ENCODE results near the gene LRRC31.

The LRRC31 gene

GRCh38 chr3:169864270-169864669, 5.5 kb downstream of the LRRC31 start:
- no peaks in the 10 kb centered on the region for H4K20me1 ChIP-seq (ENCODE audit: low read depth, low read length)
- no peaks in the 10 kb centered on the region for H3K9me2 ChIP-seq (replicated peaks; ENCODE audit: insufficient read depth, low read length)
- no peak overlapping the region for H3K27ac ChIP-seq (ENCODE audit: low read depth, low read length)
- no peak overlapping the region for H2AFZ ChIP-seq (ENCODE audit: low read depth, low read length, severe bottlenecking)
- H3K9ac ChIP-seq (ENCODE audit: low read length): no peak overlapping the region
- no peak overlapping the region for H3K4me2 ChIP-seq (ENCODE audit: low read depth, low read length, poor library complexity, severe bottlenecking)
- no peaks in the 10 kb centered on the region for H3K79me2 ChIP-seq (ENCODE audit: insufficient read depth, low read length)
- TF ChIP-seq CTCF (IDR thresholded peaks at IDR 0.05; ENCODE audit: insufficient read depth, low read length, poor library complexity, severe bottlenecking) (no peak), EZH2phosphoT487 (conservative IDR thresholded peaks at IDR 0.05; ENCODE audit: low read length) (no peak)
- no peak overlapping the region for H3K4me3 ChIP-seq (ENCODE audit: insufficient read depth, low read length, poor library complexity, severe bottlenecking)
- H3K9me3 ChIP-seq (ENCODE audit: insufficient read depth, low read length): no peaks in the 10 kb centered on the region
- no peaks in the 10 kb centered on the region for H3F3A ChIP-seq (ENCODE audit: insufficient read depth)
- no peaks in the 10 kb centered on the region for H3K27me3 ChIP-seq (ENCODE audit: low read length)
- H3K36me3 ChIP-seq (ENCODE audit: low read length): no peaks in the 10 kb centered on the region

GRCh38 chr3:169863458-169863899, 6.3 kb downstream of the LRRC31 start:
- H3K9ac ChIP-seq (ENCODE audit: low read length): no peak overlapping the region
- no peaks in the 10 kb centered on the region for H3K9me3 ChIP-seq (ENCODE audit: insufficient read depth, low read length)
- H4K20me1 ChIP-seq (ENCODE audit: low read depth, low read length): no peaks in the 10 kb centered on the region
- H3K27me3 ChIP-seq (ENCODE audit: low read length): no peaks in the 10 kb centered on the region
- no peaks in the 10 kb centered on the region for H3F3A ChIP-seq (ENCODE audit: insufficient read depth)
- H3K79me2 ChIP-seq (ENCODE audit: insufficient read depth, low read length): no peaks in the 10 kb centered on the region
- peak; percentile 90 for TF ChIP-seq CTCF (IDR thresholded peaks at IDR 0.05; ENCODE audit: insufficient read depth, low read length, poor library complexity, severe bottlenecking)
- TF ChIP-seq EZH2phosphoT487 (conservative IDR thresholded peaks at IDR 0.05; ENCODE audit: low read length): no peak
- H3K4me3 ChIP-seq (ENCODE audit: insufficient read depth, low read length, poor library complexity, severe bottlenecking): no peak overlapping the region
- no peaks in the 10 kb centered on the region for H3K9me2 ChIP-seq (replicated peaks; ENCODE audit: insufficient read depth, low read length)
- H3K36me3 ChIP-seq (ENCODE audit: low read length): no peaks in the 10 kb centered on the region
- no peak overlapping the region for H2AFZ ChIP-seq (ENCODE audit: low read depth, low read length, severe bottlenecking)
- H3K4me2 ChIP-seq (ENCODE audit: low read depth, low read length, poor library complexity, severe bottlenecking): peak overlapping the region; percentile 6
- H3K27ac ChIP-seq (ENCODE audit: low read depth, low read length): no peak overlapping the region

- TF ChIP-seq EZH2phosphoT487 (conservative IDR thresholded peaks at IDR 0.05; ENCODE audit: low read length): no peak
- TF ChIP-seq CTCF (IDR thresholded peaks at IDR 0.05; ENCODE audit: insufficient read depth, low read length, poor library complexity, severe bottlenecking): no peak
- Histone ChIP-seq H3K9ac (ENCODE audit: low read length) (no peak overlapping the region), H3K4me3 (ENCODE audit: insufficient read depth, low read length, poor library complexity, severe bottlenecking) (no peak overlapping the region), H3K36me3 (ENCODE audit: low read length) (no peaks in the 10 kb centered on the region), H3F3A (ENCODE audit: insufficient read depth) (no peaks in the 10 kb centered on the region), H4K20me1 (ENCODE audit: low read depth, low read length) (no peaks in the 10 kb centered on the region), H3K4me2 (ENCODE audit: low read depth, low read length, poor library complexity, severe bottlenecking) (no peak overlapping the region), H3K9me2 (replicated peaks; ENCODE audit: insufficient read depth, low read length) (no peaks in the 10 kb centered on the region), H2AFZ (ENCODE audit: low read depth, low read length, severe bottlenecking) (no peak overlapping the region), H3K9me3 (ENCODE audit: insufficient read depth, low read length) (no peaks in the 10 kb centered on the region), H3K79me2 (ENCODE audit: insufficient read depth, low read length) (no peaks in the 10 kb centered on the region), H3K27me3 (ENCODE audit: low read length) (no peaks in the 10 kb centered on the region), H3K27ac (ENCODE audit: low read depth, low read length) (no peak overlapping the region)
These were observed 7.9 kb downstream of the LRRC31 start for GRCh38 chr3:169861871-169862270.

All from SU-DHL-6 (cell line).